Activated naive CD4-positive, alpha-beta T cell treated with anti-CD3 and anti-CD28 coated beads, Interleukin-2, amount 50 U/mL, for 72 hours (primary cell): Measurements from ENCODE around the gene DLG2. TPM values are rescaled to one million over a fixed set of nuclear protein-coding genes. Genes with fewer than 3 reads are reported as not detected.

ENCODE experiments used
- ATAC-seq, 2 donors: fragments of 150-1000 bp; cut with Tn5 transposase; 2 replicates each; pipeline ENCODE4 v1.10.0; 2021; ENCODE audit warnings: mild to moderate bottlenecking in 2 of 2, moderate library complexity in 2 of 2
- DNase-seq, 2 donors: peaks; one replicate each; pipeline ENCODE4 v3.0.0; 2021 to 2022; ENCODE audit warnings: low spot score in 2 of 2
- H3K27ac Mint-ChIP-seq, 2 donors: one replicate each; pipeline ENCODE4 v1.8.0; 2022; ENCODE audit warnings: mild to moderate bottlenecking in 2 of 2, mixed read lengths in 2 of 2
- H3K36me3 Mint-ChIP-seq, 2 donors: one replicate each; pipeline ENCODE4 v1.8.0; 2022; ENCODE audit warnings: mixed read lengths in 2 of 2
- H3K9me3 Mint-ChIP-seq, 2 donors: one replicate each; pipeline ENCODE4 v1.8.0; 2022; ENCODE audit warnings: mixed read lengths in 2 of 2
- total RNA-seq, 2 donors: library from RNA; stranded (reverse); gene quantifications; one replicate each; pipeline ENCODE4 v1.2.3, GENCODE V29; 2022

Gene DLG2
- total RNA-seq, 2 donors from 2014 or later = 4.2 to 5.4 TPM

DNA sequence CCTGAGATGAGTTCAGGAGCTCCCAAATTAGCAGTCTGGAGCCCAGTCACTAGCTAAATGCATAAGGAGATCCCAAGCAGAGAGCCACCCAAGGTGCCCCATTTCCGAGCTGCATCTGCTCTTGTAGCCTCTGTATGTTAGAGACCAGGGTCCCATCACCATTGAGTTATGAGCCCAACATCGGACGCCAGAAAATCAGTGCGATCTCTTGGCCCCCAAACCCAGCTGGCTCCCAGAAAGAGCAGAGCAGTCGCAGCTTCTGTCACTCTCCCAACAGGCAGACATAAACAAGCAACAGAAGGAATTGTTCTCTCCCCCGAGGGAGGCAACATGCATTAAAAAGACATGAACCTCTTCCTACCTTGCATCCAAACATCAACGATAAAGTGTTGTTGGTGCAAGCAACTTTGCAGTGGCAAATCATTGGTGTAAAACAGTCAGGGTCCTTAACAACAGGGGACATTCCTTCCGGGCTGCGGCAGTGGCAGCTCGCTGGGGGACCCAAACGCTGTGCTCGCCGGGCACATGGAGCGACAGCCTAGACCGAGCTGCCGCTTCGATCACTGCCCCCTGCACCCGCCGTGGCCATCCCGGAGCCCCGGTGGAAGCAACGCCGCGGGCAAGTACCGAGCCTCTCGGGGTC, 907.1 kb downstream of the DLG2 start:
- Mint-ChIP-seq H3K36me3 (peaks cover 0 to 7% of the 10 kb centered on the region in 2 donors), H3K9me3 (peaks cover 4 to 8% of the 10 kb centered on the region in 2 donors), H3K27ac (no peak overlapping the region)
- ATAC-seq (peak; percentile 32 to 34), DNase-seq (no peak)

DNA sequence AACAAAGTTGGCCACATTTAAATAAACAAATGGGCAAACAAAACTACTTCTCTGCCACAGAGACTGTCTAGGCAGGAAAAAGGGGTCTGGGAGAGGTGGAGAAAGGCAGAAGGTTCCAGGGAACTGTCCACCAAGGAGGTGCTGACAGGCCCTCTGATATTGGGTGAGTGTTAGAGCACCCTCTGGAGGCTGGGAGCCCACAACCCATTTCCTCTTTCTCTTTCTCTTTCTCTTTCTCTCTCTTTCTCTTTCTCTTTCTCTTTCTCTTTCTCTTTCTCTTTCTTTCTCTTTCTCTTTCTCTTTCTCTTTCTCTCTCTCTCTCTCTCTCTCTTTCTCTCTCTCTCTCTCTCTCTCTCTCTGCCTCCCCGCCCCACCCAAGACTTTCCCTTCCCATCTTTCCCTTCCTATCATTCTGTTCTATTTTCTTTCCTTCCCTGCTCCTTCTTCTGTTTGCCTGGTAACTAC, 912.8 kb downstream of the DLG2 start:
- peak overlapping the region; percentile 48 to 65 for H3K27ac Mint-ChIP-seq
- peak in 1 of 2 donors; percentile 35 for DNase-seq
- no peaks in the 10 kb centered on the region for H3K36me3 Mint-ChIP-seq
- ATAC-seq = peak; percentile 40 to 84
- peaks cover 8 to 10% of the 10 kb centered on the region in 2 donors for H3K9me3 Mint-ChIP-seq

DNA sequence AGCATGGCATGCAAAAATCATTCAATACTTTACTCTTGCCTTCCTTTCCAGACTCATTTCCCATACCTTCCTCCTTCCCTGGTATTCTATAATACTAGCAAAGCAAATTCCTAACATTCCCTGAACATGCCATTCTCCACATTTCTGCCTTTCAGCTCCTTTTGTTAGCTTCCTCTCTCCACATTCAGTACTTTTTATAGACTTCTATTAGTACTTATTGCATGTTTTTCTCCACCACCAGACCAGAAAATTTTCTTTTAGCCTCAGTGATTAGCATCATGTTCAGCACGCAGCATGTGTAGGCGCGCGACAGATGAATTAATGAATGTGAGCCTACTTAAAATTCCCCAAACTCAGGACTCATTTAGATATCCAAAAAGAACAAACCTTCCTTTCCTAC, 935.3 kb downstream of the DLG2 start:
- Mint-ChIP-seq H3K9me3 (peaks cover 10 to 18% of the 10 kb centered on the region in 2 donors), H3K36me3 (no peaks in the 10 kb centered on the region), H3K27ac (no peak overlapping the region)
- ATAC-seq (no peak), DNase-seq (no peak)

DNA sequence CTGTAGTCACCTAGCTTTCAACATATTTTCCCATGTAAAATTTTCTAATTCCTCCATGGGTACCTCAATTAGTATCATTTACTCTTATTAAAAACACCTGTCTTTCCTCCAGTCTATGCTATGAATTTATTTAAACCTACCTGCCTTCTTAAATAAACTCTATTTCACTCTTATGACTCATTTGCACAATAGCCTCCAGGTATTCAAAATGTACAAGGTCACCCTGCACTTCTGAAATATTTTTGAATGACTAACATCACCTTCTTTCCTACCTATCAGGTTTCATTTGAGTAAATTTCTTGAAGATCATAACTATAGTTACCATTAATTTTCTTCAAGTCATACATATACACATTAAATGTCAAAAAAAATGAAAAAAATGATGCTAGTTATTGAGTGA, 939.7 kb downstream of the DLG2 start:
- no peaks in the 10 kb centered on the region for H3K36me3 Mint-ChIP-seq
- no peak for DNase-seq
- peaks cover 6 to 18% of the 10 kb centered on the region in 2 donors for H3K9me3 Mint-ChIP-seq
- H3K27ac Mint-ChIP-seq = no peak overlapping the region
- ATAC-seq = no peak

DNA sequence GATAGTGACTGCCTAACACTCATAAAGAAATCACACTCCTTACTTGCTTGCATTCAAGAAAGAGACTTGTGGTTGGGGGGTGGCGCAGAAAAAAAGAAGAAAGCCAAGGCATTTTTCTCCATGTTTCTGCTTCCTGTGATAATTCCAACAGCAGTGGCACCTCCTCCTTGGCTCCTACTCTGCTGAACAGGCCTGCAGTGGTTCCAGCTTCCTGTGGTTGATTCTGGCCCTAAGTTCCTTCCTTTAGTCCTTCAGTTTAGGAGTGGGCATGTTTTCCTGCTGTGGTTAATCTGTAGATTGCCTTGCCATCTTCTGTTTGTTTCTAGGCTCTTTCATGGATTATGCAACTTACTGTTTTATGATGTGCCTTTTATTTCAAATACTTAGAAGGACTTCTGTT, 940.4 kb downstream of the DLG2 start:
- Mint-ChIP-seq H3K27ac (no peak overlapping the region), H3K9me3 (peaks cover 6 to 14% of the 10 kb centered on the region in 2 donors), H3K36me3 (no peaks in the 10 kb centered on the region)
- no peak for ATAC-seq
- no peak for DNase-seq

DNA sequence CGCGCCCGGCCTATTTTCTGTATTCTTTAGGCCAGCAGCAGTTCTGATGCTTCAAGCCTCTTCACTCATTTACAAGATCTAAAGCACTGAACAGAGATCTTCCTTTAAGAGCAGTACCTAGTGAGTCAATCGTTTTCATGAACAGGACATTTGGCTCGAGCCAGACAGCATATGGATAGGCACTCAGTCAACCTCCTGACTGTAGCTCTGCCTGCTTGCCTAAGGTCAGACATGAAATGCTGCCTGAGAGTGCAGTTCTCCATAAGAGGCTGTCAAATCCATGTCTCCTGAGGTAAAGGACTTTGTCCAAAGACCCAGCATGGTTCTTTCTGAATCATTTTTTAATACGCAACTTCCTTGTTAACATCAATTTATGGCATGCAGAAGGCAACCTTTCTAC, 941.2 kb downstream of the DLG2 start:
- ATAC-seq = no peak
- peaks cover 6 to 13% of the 10 kb centered on the region in 2 donors for H3K9me3 Mint-ChIP-seq
- H3K27ac Mint-ChIP-seq = no peak overlapping the region
- no peaks in the 10 kb centered on the region for H3K36me3 Mint-ChIP-seq
- no peak for DNase-seq

DNA sequence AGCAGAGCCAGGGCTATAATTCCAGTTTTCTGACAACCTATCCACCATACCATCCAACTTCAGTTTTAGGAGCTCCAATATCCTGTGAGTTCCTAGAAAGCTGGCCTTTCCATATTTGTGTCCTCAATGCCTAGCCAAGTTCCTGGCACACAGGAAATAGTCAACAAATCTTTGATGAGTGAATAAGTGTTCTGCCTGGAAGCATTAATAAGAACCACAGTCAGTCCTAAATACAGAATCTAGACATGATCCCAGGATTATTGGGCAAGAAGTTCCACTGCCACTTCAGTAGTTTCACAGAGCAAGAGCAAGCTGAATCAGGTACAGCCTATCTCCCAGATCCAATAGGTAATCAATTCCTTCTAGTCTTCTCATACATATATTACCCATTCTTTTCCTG, 942.0 kb downstream of the DLG2 start:
- DNase-seq = no peak
- ATAC-seq = no peak
- H3K9me3 Mint-ChIP-seq = peaks cover 6 to 13% of the 10 kb centered on the region in 2 donors
- H3K36me3 Mint-ChIP-seq = no peaks in the 10 kb centered on the region
- no peak overlapping the region for H3K27ac Mint-ChIP-seq

DNA sequence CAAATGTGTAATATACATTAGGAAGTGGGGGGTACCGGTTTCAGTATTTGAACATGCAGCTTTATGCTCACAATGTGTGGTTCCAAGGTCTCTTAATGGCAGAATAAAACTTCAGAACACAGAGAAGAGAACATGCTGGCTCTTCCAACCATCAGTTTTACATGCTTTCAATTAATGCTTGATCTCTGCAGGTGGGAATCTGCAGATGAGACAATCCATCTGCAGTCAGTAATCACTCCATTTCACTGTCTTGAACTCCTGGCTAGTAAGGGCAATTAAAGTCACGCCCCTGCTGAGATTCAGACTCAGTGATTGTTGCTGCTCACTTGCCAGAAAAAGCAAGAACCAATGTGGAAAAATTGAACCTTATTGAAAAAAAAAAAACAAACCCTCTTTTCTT, 945.7 kb downstream of the DLG2 start:
- no peak for DNase-seq
- no peaks in the 10 kb centered on the region for H3K36me3 Mint-ChIP-seq
- ATAC-seq = no peak
- no peak overlapping the region for H3K27ac Mint-ChIP-seq
- peaks cover 11 to 13% of the 10 kb centered on the region in 2 donors for H3K9me3 Mint-ChIP-seq

DNA sequence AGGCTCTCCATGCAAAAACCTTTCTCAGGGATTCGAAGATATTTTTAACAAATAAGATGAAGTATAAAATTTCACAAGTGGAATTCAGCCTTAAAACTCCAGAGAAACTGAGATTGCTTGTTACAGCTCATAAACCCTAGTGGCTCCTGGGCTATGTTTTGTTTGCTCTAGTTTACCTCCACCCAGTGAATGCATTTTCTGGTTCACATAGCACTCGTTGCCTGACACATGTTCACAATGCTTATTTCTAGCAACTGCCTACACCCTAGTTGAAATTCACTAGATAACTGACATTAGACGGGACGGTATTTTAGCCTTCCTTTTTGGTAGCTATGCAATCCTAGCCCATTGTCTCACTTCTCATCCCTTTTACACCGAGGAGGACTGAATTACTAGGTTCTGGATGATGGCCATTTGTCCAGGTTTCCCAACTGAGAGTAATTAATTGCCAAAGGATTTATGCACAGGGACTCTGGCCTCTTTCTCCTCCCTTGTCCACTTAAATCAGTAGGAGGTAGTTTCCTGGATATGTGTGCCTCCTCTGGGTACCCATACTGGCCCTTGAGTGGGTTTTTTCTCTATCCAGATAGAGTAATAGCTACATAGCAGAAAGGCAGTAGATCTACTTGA, 951.6 kb downstream of the DLG2 start:
- H3K36me3 Mint-ChIP-seq = peaks cover 0 to 12% of the 10 kb centered on the region in 2 donors
- H3K9me3 Mint-ChIP-seq = peaks cover 12 to 25% of the 10 kb centered on the region in 2 donors
- ATAC-seq (no peak), DNase-seq (no peak)
- no peak overlapping the region for H3K27ac Mint-ChIP-seq

DNA sequence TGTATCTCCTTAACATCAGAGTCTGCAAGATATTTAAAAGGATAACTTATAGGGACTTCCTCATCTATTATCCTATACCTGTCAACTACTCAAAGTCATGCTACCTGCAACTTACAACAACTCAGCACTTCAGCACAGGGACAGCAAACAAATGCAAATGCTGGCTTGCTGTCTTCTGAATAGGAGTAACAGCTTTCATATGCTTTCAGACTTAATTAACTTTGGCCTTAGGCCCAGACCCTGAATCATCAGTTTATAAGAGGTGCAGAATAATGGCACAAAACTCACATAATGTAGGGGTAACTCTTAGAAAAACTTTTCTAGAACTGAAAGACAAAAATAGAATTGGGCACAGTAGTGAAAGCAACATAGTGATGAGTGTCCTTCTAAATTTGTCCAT, 953.4 kb downstream of the DLG2 start:
- Mint-ChIP-seq H3K9me3 (peaks cover 22 to 31% of the 10 kb centered on the region in 2 donors), H3K36me3 (peaks cover 5 to 22% of the 10 kb centered on the region in 2 donors), H3K27ac (no peak overlapping the region)
- DNase-seq (no peak), ATAC-seq (no peak)

DNA sequence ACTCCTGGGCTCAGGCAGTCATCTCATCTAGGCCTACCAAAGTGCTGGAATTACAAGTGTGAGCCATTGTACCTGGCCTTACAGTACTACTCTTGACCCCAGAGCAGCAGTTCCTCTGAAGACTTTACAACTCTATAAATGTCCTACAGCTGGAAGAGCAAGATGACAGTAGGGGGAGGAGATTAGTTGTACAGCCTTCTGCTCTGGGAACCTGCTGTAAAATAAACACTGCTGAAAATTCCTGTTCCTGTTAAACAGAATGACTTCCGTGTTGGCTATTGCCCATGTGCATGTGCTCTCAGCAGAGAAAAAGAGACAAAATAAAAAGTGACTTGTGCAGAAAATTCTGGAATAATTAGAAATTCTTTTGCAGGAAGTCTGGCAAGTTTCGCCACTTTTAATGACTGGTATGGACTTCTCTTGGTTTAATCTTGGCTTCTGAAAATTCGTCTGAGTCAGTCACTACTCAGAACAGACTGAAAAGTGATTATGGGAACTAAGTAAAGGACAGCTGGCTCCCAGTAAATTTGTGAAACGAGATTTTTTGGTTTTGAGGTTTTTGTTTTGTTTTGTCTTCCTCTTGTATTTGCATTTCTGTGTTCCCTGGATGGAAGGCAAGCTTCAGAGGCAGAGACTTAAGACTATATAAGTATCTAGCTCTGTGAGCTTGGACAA, 955.7 kb downstream of the DLG2 start:
- ATAC-seq = no peak
- Mint-ChIP-seq H3K36me3 (peaks cover 5 to 22% of the 10 kb centered on the region in 2 donors), H3K27ac (no peak overlapping the region), H3K9me3 (peaks cover 22 to 26% of the 10 kb centered on the region in 2 donors)
- no peak for DNase-seq

DNA sequence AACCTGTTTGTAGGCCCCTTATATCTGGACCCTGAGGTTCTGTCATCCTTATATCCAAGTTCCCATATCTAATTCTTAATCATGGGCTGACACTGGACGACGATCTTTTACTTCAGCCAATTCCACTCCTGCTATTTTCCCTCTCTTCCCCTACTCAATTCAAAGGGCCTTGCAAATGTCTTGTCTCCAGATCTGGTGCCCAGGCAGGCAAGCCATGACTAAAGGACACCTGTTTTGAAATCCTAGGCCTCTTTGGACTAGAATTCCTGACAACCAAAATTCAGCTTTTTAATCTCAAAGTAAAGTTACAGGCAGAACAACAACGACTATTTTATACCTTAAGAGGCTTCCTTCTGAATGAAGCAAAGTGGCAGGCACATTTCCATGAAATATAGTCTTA, 963.4 kb downstream of the DLG2 start:
- ATAC-seq (no peak), DNase-seq (no peak)
- Mint-ChIP-seq H3K27ac (no peak overlapping the region), H3K9me3 (peaks cover 12 to 18% of the 10 kb centered on the region in 2 donors), H3K36me3 (peaks cover 0 to 5% of the 10 kb centered on the region in 2 donors)

DNA sequence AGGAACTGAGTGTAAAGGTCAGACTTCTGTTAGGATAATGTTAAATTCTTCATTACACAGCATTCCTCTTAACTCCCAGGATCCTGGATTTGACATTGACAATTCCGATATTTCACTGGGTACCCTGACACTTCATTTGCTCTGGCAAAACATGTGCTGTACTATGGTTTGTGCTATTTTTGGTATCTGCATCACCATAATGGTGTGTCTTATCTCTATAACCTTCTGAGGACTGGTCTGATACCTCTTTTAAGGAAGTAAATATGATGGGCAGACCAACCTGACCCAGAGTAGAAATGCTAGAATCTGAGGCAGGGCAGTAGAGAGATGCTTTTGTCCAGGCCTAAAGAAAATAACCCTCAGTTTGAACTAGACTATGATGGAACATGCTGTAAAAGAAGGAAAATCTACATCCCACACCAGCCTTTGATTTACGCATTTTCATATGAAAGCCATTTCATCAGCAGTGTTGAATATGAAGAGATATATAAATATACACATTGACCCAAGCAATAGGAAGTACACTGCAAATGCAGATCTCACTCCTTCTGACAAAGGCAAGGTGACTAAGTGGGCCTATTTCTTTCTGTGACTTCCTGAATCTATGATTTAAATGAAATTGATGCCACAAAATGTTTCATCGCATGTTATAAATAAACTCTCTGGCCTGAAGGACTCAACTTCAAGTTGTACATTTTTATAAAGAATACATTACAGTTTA, 966.7 kb downstream of the DLG2 start:
- no peak for DNase-seq
- peaks cover 0 to 5% of the 10 kb centered on the region in 2 donors for H3K36me3 Mint-ChIP-seq
- ATAC-seq = no peak
- H3K9me3 Mint-ChIP-seq = peaks cover 21 to 26% of the 10 kb centered on the region in 2 donors
- H3K27ac Mint-ChIP-seq = no peak overlapping the region

DNA sequence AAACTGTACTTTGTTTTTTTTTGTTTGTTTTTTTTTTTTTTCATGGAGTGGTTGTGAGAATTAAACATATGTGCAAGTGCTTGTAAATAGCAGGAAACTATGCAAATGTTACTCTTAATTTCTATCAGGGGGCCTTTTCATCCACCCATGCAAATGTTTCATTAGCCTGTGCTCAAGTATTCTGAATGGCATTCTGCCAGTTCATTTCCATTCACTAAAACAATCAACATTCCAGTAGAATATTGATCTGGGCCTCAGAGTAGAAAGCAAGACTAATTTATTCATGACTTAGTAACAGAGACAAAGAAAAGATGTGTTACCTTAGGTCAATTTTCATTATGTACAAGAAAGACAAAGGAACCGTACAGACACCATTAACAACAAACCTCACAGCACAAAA, 971.4 kb downstream of the DLG2 start:
- Mint-ChIP-seq H3K9me3 (peaks cover 18 to 27% of the 10 kb centered on the region in 2 donors), H3K27ac (no peak overlapping the region), H3K36me3 (peaks cover 0 to 7% of the 10 kb centered on the region in 2 donors)
- ATAC-seq = no peak
- no peak for DNase-seq

DNA sequence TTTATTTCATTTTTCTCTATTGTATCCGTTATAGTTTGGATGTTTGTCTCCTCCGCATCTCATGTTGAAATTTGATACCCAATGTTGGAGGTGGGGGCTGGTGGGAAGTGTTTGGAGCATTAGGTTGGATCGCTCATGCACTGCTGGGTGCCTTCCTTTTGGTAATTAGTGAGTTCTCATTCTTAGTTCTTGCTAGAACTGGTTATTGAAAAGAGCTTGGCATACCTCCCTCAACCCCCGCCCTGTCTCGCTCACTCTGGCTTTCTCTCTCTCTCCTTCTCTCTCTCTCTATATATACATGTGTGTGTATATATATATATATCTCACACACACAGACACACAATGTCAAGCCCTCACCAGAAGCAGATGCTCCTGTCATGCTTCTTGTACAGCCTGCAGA, 978.7 kb downstream of the DLG2 start:
- no peak overlapping the region for H3K27ac Mint-ChIP-seq
- ATAC-seq (no peak), DNase-seq (no peak)
- no peaks in the 10 kb centered on the region for H3K36me3 Mint-ChIP-seq
- peaks cover 9% of the 10 kb centered on the region in 2 donors for H3K9me3 Mint-ChIP-seq

DNA sequence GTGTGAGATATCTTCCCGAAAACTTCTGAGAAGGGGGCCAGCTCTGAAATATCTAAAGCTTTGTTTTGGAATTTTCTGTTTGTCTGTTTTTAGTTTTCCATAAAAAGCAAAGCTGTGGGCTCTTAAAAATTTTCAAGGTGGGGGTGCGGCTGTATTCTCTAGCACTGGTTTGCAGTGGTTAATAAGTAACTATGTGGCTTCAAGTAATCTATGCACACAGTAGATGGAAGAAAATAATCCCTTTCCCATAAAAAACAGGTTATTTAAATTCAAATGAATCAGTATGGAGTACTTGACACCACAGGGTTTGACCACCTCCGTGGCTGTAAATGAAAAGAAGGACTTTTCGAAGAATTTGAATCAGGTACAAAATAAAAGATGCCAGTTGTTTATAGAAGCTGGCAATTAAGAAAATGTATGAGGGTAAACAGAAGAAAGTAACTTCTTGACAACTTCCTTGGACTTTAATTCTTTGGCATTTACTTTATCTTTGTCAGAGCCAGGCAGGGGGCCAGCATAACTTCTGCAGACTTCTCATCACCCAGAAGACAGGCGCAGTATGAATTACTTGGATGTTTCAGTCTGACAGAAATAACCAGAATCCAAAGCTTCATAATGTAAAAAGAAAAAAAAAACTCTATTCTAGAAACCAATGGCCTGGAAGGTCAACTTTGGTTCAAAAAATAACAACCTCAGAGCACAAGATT, 981.0 kb downstream of the DLG2 start:
- no peak for DNase-seq
- no peak for ATAC-seq
- Mint-ChIP-seq H3K36me3 (no peaks in the 10 kb centered on the region), H3K9me3 (peaks cover 3 to 7% of the 10 kb centered on the region in 2 donors), H3K27ac (no peak overlapping the region)
